GM19351 (cell line): ENCODE data around the gene SPRED1.
"Not testable (repeated sequence)": the region's sequence is repeated elsewhere in the genome, so short reads cannot be mapped to it uniquely, and the experiment has no call there.

ENCODE experiments used
- ATAC-seq: cut with Tn5 transposase; IDR thresholded peaks from one replicate; pipeline ENCODE4 v1.9.1; 2021; ENCODE audit warnings: mild to moderate bottlenecking, moderate library complexity; ENCODE audit not compliant: unreplicated experiment

The SPRED1 gene

DNA sequence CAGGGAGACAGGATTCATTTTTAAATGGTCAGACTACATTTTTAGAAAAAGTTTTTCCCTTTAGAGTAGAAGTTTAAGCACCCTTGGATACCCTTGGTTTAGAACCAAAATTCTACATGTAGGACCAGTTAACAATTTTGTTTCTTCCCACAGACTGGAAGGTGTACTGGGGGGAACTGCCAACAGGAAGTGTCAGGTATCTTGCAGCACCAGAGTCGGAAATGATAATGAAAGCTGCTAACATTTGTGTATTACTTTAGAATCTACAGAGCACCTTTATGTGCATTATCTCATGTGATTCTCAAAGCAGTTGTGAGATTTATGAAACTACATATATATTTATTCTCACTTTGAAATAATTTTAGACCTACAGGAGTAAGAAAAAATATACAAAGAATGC lies 21.5 kb downstream of the SPRED1 start:
- ATAC-seq, result no peak

DNA sequence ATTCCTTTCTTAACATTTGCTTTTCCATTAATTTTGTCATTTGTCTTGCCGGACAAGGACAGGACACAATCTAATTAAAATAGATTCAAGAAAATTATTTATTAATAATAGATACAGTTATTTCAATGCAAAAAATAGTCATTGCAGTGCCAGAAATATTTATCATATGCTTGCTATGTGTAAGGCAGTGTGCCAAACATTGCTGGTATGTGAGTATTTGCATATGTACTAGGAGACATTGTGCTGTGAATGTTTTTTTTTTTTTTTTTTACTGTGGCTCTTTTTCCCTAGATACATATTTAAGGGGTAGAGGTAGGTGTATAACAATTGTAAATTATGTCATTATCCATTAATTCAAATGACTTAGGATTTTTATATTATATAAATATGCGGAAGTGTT lies 23.3 kb downstream of the SPRED1 start:
- ATAC-seq, result no peak

DNA sequence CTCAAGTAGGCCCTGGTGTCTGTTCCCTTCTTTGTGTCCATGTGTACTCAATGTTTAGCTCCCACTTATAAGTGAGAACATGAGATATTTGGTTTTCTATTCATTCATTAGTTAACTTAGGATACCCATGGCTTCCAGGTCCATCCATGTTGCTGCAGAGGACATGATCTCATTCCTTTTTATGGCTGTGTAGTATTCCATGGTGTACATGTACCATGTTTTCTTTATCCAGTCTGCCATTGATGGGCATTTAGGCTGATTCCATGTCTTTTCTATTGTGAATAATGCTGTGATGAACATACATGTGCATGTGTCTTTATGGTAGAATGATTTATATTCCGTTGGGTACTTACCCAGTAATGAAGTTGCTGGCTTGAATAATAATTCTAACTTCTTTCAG lies 24.6 kb downstream of the SPRED1 start:
- not testable (repeated sequence) for ATAC-seq

DNA sequence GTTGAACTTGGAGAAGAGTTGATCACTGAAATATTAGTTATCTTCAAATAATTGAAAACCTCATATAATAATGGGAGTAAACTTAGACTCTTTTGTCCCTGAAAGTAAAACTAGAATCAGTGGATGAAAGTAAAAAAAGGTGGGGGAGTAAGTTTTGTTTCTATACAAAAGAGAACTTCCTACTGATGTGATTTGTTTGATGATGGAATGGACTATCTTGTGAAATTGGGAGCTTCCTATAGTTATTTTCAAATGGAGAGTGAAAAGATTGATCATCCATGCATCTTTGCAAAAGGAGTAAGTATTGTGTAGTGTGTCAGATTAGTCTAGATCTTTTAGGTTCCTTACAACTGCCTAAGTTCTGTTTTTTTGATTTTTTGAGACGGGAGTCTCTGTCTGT lies 28.4 kb downstream of the SPRED1 start:
- no peak for ATAC-seq

DNA sequence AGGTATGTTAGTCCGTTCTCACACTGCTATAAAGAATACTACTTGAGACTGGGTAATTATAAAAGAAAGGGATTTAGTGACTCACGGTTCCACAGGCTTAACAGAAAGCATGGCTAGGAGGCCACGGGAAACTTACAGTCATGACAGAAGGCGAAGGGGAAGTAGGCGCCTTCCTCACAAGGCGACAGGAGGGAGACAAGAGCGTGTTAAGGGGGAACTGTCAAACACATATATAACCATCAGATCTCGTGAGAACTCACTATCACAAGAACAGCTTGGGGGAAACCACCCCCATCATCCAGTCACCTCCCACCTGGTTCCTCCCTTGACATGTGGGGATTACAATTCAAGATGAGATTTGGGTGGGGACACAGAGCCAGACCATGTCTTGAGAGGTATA lies 30.4 kb downstream of the SPRED1 start:
- ATAC-seq, result no peak

DNA sequence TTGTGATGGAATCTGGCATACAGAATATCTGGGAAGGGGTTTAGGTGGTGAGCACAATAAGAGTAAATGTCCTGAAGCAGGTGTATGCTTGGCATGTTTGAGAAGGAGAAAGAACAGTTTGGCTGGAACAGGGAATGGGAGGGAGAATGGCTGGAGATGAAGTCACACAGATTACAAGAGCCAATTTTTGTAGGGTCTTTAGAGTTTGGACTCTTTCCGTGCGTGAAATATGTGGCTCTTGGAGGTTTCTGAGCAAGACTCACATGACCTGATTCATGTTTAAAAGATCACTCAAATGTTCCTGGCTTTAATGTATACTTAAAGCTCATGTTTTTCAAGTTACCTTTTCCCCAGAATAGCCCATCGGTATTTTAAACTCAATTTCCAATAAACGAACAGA lies 32.8 kb downstream of the SPRED1 start:
- no peak for ATAC-seq

DNA sequence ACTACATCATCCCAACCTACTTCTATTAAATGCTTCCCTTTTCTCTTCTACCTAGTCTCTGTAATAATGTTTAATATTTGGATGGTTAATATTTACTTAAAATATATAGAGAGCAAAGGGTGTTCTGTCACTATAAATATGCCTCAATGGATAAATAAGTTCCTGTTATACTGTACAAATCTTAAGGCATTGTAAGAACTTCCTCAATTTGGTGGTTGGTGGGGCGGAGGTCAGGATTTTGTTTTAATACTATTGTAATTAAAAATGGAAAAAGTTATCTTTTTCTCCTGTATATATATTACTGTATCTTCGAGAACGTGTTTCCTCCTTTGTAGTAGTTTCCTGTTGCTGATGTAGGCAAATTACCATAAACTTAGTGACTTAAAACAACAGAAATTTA lies 41.5 kb downstream of the SPRED1 start:
- ATAC-seq, result no peak

DNA sequence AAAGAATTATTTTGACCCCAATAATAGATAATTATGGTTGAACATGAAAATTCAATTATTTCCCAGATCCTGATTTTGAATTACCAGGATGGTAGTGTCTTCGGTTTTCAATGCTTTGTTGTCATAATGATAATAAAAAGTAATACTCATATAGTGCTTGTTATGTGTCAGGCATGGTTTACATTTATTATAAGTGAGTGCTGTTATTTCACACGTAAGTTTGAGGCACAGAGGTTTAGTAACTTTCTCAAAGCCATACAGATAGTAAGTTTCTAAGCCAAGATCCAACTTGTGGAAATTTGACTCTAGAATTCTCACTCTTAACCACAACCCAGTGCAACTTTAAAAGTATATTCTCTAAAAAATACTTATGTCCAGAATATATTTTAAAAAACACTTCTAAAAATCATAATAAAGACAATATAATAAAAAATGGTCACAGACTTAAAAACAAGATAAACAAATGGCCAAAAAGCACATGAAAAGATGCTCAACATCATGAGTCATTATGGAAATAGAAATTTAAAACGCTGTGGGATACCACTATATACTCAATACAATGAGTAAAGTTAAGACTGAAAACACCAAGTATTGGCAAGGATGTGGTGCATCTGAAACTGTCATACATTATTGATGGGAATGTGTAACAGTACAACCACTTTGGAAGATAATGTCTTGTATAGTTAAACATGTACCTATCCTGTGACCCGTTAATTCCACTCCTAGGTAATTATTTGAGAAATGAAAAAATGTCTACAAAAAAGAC lies 45.2 kb downstream of the SPRED1 start:
- ATAC-seq, result no peak

DNA sequence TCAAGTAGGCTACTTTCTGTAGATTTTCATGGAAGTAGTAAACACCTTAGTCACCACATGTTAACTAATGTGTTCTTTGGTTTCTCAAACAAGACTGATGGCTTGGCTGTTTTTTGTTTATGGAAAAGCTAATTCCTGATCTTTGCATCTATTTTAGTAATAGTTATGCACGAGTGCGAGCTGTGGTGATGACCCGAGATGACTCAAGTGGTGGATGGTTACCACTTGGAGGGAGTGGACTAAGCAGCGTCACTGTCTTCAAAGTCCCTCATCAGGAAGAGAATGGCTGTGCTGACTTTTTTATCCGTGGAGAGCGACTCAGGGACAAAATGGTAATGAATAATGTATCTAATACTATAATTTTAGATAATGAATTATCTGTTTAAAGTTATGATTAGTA lies 46.6 kb downstream of the SPRED1 start:
- ATAC-seq, result no peak

DNA sequence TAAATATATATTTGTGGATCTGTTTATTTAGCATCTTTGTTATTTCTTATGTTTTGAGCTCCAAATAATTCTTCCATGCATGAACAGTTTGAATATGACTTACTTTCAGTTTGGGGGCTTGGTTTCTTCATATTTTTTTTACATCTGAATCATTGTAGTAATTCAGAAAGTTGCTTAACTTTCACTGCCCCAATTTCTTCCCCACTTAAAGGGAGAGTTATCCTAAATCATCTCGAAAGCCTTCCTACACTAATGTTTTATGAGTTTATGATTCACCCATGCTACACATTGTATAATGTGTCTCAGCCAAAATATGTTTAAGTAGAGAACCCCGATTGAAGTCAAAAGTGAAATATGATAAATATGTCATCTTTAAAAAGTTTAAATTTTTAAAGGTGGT lies 47.8 kb downstream of the SPRED1 start:
- no peak for ATAC-seq

DNA sequence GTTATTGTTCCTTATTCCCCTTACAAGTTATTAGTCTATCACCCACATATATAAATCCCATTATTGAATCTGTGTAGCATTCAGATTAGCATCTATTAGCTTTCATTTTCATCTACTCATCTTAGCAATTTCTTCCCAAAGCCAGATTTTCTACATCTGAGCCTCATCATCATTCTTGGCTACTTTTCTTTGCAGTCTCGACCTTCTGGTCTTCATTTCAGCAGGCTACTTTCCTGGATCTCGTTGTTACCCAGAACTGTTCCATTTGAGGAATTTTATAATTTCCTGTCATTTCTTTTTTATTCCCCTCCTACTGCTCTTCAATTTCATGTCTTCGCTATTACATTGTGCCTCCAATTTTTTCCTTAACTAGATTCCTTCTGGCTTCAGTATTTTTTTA lies 51.8 kb downstream of the SPRED1 start:
- no peak for ATAC-seq

DNA sequence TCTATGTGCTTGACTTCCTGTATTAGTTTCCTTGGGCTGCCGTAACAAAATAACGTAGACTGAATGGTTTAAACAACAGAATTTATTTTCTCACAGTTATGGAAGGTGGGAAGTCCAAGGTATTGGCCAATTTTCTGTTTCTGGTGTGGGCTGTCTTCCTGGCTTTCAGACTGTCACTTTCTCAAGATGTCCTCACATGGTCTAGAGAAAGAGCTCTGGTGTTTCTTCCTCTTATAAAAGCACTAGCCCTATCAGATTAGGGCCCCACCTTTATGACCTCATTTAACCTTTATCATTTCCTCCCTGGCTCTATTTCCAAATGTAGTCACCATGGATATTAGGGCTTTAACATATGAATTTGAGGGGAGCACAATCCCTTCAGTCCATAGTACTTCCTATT lies 54.6 kb downstream of the SPRED1 start:
- no peak for ATAC-seq

DNA sequence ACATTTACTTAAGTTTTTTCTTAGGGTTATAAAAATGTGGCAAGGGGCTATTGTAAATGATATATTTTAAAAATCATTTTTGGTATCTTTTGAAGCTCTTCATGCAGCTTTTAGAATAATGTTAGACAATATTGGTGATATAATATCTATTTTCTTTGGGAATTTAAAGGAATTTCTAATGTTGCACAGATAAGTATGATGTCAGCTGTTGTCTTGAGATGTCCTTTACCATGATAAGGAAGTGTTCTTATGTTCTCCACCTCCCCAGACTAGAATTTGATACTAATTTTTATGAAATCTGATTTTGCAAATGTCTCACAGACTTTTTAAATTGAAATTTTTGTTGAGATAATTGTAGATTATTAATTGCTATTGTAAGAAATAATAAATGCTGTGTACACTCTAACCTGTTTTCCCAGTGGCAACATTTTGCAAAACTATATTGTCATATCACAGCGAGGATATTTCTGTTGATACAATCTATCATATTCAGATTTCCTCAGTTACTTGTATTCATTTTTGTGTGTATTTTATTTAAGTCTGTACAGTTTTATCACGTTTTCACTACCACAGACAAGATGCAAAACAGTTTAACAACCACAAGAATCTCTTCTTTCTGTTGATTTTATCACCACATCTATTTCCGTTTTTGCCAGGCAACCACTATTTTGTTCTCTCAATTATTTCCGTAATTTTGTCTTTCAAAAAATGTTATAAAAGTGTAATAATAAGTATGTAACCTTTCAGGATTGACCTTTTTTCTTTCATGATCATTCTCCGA lies 55.4 kb downstream of the SPRED1 start:
- ATAC-seq, result no peak

DNA sequence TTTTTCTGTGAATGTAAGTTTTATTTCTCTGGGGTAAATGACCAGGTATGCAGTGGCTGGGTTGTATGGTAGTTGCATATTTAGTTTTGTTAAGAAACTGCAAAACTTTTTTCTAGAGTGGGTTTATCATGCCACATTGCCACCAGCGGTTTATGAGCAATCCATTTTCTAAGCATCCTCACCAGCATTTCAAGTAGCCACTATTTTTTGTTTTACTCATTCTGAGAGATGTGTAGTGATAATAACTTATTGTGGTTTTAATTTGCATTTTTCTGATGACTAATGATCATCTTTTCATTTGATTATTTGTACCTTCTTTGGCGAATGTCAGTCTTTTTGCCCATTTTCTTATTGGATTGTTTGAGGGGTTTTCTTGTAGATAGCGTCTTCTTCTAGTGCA lies 56.2 kb downstream of the SPRED1 start:
- ATAC-seq, result no peak

DNA sequence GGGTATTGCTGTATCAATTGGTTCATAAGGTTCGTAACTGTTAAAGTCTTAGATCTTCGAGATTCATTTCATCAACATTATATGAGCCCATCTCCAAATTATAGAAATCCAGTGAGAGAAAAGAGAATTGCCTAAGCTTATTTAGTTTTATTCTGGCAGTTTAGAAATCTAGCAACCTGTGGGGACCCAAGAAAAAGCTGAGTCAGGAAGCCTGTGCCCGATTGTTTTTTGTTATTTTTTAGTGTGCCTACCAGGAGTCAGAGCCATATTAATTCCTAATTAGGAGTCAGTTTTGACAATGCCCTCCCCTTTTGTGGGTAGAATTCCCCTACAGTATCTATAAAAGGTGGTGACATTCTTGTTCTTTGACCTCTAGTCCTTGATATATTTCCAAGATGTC lies 59.6 kb downstream of the SPRED1 start:
- ATAC-seq, result no peak

DNA sequence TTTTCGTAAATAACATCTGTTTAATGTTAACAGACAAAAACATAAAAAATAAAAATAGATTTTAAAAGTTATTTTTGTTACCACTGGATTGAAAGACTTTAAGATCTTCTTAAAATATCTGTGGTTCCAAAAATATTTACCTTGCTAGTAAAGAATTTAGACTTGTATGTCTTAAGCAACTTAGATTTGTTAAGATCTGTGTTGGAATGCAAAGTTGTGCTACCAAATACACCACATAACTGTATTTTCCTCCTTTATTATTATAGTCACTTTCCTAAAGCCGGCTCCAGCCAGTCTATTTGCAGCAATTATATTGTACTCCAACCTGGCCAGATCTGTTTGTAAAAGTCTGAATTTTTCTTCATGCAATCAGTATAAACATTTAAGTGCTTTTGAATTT lies 63.7 kb downstream of the SPRED1 start:
- no peak for ATAC-seq

DNA sequence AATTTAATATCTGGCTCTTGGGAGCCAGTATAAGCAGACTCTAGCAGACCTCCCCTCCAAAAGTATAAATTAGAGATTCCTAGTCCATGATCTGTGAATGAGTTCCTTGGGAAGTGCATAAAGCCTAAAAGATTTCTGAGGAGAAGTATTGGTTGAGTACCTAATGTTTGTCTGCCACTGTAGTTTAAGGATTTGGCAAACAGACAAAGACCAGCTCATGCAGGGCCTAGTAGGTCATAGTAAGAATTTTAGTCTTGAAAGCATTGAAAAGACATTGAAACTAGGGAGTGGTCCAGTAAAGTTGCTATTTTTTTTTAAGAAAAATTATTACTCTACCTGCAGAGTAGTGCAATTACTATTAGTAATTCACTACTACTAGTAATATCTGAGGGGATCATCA lies 67.5 kb downstream of the SPRED1 start:
- no peak for ATAC-seq

DNA sequence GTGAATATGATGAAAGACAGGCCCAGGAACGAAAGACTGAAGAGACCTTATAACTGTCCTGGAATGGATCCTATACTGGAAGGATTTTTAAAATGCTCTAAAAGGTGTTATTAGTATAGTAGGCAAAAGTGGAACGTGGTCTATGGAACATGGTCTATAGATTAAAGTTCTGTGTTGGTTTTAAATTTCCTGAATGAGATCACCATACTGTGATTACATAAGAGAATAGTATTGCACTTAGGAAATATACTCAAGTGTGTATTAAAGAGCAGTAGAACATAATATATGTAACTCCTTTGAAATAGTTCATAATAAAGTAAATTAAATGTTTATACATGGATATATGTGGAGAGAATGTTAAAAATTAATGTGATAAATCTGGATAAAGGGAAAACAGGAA lies 68.2 kb downstream of the SPRED1 start:
- no peak for ATAC-seq

DNA sequence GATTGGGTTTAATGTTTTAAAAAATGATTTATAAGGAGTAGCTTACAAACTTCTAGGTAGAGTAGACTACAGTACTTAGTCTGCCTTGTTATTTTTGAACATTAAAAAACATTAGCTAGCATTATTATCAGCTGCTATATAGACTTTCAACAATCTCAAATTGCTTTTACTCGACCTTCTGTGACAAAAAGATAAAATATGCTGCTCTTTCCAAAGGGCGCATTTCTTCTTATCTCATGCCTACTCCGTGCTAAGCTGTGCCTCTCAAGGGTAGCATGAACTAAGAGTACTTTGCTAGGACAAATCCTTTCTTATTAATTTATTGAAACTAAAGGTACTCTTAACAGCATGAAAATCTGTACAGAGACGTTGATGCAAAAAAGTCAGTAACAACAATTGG lies 71.3 kb downstream of the SPRED1 start:
- ATAC-seq, result no peak

DNA sequence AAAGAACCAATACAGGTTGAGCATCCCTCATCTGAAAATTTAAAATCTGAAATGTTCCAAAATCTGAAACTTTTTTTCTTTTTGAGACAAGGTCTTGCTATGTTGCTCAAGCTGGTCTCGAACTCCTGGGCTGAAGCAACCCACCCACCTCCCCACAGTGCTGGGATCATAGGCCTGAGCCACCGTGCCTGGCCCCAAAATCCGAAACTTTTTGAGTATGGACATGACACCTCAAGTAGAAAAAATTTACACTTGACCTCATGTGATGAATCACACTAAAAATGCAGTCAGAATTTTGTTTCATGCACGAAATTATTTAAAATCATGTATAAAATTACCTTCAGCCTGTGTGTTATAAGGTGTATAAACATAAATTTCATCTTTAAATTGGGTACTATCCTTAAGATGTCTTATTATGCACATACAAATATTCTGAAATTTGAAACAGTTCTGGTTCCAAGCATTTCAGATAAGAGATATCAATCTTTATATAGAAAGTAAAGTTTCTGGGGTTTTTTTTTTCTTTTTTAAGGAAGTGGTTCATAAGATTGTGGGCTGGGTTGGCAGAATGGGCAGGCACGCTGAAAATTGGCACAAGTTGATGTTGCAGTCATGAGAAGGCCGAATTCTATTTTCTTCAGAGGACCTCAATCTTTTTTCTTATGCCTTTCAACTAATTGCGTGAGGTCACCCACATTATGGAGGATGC lies 72.5 kb downstream of the SPRED1 start:
- ATAC-seq, result no peak

DNA sequence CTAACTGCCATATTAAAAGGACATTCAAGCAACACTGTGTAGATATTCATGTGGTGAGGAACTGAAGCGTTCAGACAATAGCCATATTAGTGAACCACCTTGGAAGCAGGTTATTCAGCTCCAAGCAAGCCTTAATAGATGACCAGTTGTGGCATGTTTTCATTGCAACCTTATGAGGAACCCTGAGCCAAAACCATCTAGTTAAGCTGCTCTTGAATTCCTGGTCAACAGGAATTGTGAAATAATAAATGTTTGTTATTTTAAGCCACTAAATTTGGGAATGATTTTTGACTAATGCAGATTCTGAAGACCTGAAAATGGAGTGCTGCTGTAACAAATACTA lies 73.0 kb downstream of the SPRED1 start:
- ATAC-seq, result no peak

DNA sequence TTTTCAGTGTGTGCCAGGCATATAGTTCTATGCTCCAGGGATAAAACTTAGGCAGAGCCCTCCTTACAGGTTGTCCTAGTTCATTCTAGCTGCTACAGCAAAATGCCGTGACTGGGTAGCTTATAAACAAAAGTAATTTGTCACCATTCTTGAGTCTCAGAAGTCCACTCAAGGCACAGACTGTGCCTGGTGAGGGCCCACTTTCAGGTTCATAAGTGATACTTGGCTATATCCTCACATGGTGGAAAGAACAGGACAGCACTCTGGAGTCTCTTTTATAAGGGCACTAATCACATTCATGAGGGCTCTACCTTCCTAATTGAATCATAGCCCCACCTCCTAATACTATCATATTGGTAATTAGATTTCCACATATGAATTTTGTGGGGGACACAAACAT lies 80.1 kb downstream of the SPRED1 start:
- ATAC-seq, result no peak
